SU-DHL-6 (cell line): ENCODE data around the gene MRPS35.

Experiments used
- EZH2phosphoT487 ChIP-seq: fragments of 200-600 bp; sonication (generic), shearing (Covaris generic); conservative IDR thresholded peaks from 2 replicates; pipeline ENCODE4 v1.6.1; 2018; ENCODE audit warnings: mild to moderate bottlenecking, antibody characterized with exemption, low read length, moderate library complexity, mixed read lengths
- TF ChIP-seq, protein P1 (sequence below): fragments of 200-600 bp; sonication (generic); IDR thresholded peaks from one replicate; pipeline ENCODE4 v1.5.1; 2017; ENCODE audit warnings: antibody characterized with exemption, mild to moderate bottlenecking, low read length, moderate library complexity; ENCODE audit not compliant: insufficient read depth, poor library complexity, severe bottlenecking

DNA sequence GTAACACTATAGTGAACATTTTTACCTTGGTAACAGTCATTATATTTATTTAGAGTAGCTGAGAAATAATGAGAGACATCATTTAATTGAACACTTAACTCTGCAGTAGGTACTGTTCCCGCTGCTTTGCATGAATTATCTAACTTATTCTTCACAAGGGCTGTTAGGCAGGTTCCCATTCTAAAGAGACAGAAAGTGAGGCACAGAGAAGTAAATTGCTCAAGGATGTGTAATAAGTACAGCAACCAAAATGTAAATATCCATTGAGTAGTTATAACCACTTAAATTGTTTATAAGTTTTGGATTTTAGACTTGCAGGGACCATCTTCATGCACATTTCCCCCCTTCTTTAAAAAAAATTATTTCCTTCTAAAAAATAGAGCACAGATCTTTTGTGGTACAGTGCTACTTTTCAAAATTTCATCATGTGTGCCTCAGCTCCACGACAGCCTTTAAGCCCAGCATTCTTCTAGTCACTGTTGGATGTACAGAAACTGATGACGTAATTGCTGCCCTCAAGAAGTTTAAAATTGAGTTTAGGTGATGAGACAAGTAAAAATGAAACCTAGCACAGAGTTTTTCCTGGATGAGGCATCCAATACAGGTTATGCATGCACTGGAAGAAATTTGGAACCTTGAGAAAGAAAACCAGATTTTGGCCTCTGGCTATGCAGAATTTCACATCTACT lies 75.4 kb downstream of the MRPS35 start:
- TF ChIP-seq, protein P1, sequence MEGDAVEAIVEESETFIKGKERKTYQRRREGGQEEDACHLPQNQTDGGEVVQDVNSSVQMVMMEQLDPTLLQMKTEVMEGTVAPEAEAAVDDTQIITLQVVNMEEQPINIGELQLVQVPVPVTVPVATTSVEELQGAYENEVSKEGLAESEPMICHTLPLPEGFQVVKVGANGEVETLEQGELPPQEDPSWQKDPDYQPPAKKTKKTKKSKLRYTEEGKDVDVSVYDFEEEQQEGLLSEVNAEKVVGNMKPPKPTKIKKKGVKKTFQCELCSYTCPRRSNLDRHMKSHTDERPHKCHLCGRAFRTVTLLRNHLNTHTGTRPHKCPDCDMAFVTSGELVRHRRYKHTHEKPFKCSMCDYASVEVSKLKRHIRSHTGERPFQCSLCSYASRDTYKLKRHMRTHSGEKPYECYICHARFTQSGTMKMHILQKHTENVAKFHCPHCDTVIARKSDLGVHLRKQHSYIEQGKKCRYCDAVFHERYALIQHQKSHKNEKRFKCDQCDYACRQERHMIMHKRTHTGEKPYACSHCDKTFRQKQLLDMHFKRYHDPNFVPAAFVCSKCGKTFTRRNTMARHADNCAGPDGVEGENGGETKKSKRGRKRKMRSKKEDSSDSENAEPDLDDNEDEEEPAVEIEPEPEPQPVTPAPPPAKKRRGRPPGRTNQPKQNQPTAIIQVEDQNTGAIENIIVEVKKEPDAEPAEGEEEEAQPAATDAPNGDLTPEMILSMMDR: no peak
- TF ChIP-seq EZH2phosphoT487: no peak
